ENCODE measurements around the gene PABPC1L. TPM values are rescaled to one million over a fixed set of nuclear protein-coding genes. Genes with fewer than 3 reads are reported as not detected.

Gene PABPC1L
- total and polyA plus RNA-seq, 7 donors: 1.1 to 22.9 (median 4.4) TPM

GRCh38 chr20:44885392-44886265 lies 24.2 kb upstream of the PABPC1L start, which contains the start of gene YWHAB:
YWHAB (plus strand) TSS chr20:44885705; CDS start chr20:44901534, 15,829 bp downstream.
- Histone ChIP-seq H3K36me3 (no peaks in the 10 kb centered on the region), H3K9me3 (no peaks in the 10 kb centered on the region), H3K27ac (peak within 1 kb of the TSS; percentile 96 to 99 (median 98)), H3K4me1 (peaks cover 0 to 49% (median 42%) of the 10 kb centered on the region in 4 donors), H3K4me3 (peak within 1 kb of the TSS; percentile 92 to 99 (median 96)), H3K27me3 (no peaks in the 10 kb centered on the region)
- DNase-seq: peak; percentile 99
- 0 to 1% methylated on average over 88 of the region's 88 CpGs for WGBS, 2 donors
- intact Hi-C loops (cut with DNase I): loop anchor here (5.0 to 10.0 kb wide), 3 partner anchors 77 to 571 kb away; partner anchors contain the start of genes FITM2, TOMM34 and TTPAL
- TF ChIP-seq, protein P1, sequence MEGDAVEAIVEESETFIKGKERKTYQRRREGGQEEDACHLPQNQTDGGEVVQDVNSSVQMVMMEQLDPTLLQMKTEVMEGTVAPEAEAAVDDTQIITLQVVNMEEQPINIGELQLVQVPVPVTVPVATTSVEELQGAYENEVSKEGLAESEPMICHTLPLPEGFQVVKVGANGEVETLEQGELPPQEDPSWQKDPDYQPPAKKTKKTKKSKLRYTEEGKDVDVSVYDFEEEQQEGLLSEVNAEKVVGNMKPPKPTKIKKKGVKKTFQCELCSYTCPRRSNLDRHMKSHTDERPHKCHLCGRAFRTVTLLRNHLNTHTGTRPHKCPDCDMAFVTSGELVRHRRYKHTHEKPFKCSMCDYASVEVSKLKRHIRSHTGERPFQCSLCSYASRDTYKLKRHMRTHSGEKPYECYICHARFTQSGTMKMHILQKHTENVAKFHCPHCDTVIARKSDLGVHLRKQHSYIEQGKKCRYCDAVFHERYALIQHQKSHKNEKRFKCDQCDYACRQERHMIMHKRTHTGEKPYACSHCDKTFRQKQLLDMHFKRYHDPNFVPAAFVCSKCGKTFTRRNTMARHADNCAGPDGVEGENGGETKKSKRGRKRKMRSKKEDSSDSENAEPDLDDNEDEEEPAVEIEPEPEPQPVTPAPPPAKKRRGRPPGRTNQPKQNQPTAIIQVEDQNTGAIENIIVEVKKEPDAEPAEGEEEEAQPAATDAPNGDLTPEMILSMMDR (IDR thresholded peaks at IDR 0.05): peak in 1 of 4 experiments; percentile 26
- TF ChIP-seq EP300 (IDR thresholded peaks at IDR 0.05): no peak
- peak; percentile 69 to 80 for TF ChIP-seq POLR2A (IDR thresholded peaks at IDR 0.05)
- TF ChIP-seq POLR2AphosphoS5 (IDR thresholded peaks at IDR 0.05): peak; percentile 45 to 89 (median 86)

- H3K4me1 ChIP-seq: peaks cover 0 to 56% (median 45%) of the 10 kb centered on the region in 4 donors
- no peak for DNase-seq
- peak overlapping the region; percentile 92 to 99 (median 96) for H3K4me3 ChIP-seq
- TF ChIP-seq POLR2A (IDR thresholded peaks at IDR 0.05) (no peak), EP300 (IDR thresholded peaks at IDR 0.05) (no peak)
- TF ChIP-seq, protein P1 (IDR thresholded peaks at IDR 0.05): peak in 1 of 4 experiments; percentile 2
- intact Hi-C loops (cut with DNase I): loop anchor here (5.0 to 10.0 kb wide), 3 partner anchors 76 to 571 kb away; partner anchors contain the start of genes FITM2, TOMM34 and TTPAL
- no peaks in the 10 kb centered on the region for H3K36me3 ChIP-seq
- 0 to 1% methylated on average over 8 of the region's 8 CpGs for WGBS, 2 donors
- H3K27ac ChIP-seq: peak overlapping the region; percentile 96 to 99 (median 98)
- H3K9me3 ChIP-seq: no peaks in the 10 kb centered on the region
- H3K27me3 ChIP-seq: no peaks in the 10 kb centered on the region
Observed at GRCh38 chr20:44886266-44886651, 23.6 kb upstream of the PABPC1L start.

GRCh38 chr20:44886828-44887227 lies 23.0 kb upstream of the PABPC1L start:
- peaks cover 0 to 59% (median 48%) of the 10 kb centered on the region in 4 donors for H3K4me1 ChIP-seq
- WGBS, 2 donors: 1 to 3% methylated on average over 2 of the region's 2 CpGs
- H3K27ac ChIP-seq: peak overlapping the region; percentile 96 to 99 (median 98)
- H3K27me3 ChIP-seq: no peaks in the 10 kb centered on the region
- no peaks in the 10 kb centered on the region for H3K36me3 ChIP-seq
- H3K9me3 ChIP-seq: no peaks in the 10 kb centered on the region
- peak overlapping the region; percentile 92 to 99 (median 96) for H3K4me3 ChIP-seq
- TF ChIP-seq POLR2AphosphoS5 (IDR thresholded peaks at IDR 0.05) (no peak), EP300 (IDR thresholded peaks at IDR 0.05) (no peak), POLR2A (IDR thresholded peaks at IDR 0.05) (no peak)
- TF ChIP-seq, protein P1 (IDR thresholded peaks at IDR 0.05): no peak
- DNase-seq: no peak
- intact Hi-C loops (cut with DNase I): loop anchor here (5.0 to 10.0 kb wide), 3 partner anchors 75 to 572 kb away; partner anchors contain the start of genes FITM2, TOMM34 and TTPAL

- intact Hi-C loops (cut with DNase I): loop anchor here (5.0 to 10.0 kb wide), 3 partner anchors 75 to 573 kb away; partner anchors contain the start of genes FITM2, TOMM34 and TTPAL
Observed at GRCh38 chr20:44887466-44887865, 22.4 kb upstream of the PABPC1L start.

More at GRCh38 chr20:44887466-44887865, 22.4 kb upstream of the PABPC1L start:
- no peaks in the 10 kb centered on the region for H3K36me3 ChIP-seq
- H3K27ac ChIP-seq: no peak overlapping the region
- no peaks in the 10 kb centered on the region for H3K27me3 ChIP-seq
- no peak for DNase-seq
- H3K9me3 ChIP-seq: no peaks in the 10 kb centered on the region
- 48 to 61% methylated on average over 4 of the region's 4 CpGs for WGBS, 2 donors
- TF ChIP-seq, protein P1 (IDR thresholded peaks at IDR 0.05): no peak
- TF ChIP-seq POLR2AphosphoS5 (IDR thresholded peaks at IDR 0.05) (no peak), EP300 (IDR thresholded peaks at IDR 0.05) (no peak), POLR2A (IDR thresholded peaks at IDR 0.05) (no peak)
- peak overlapping the region in 2 of 4 donors; percentile 95 to 98 for H3K4me3 ChIP-seq
- H3K4me1 ChIP-seq: peaks cover 0 to 60% (median 49%) of the 10 kb centered on the region in 4 donors

Data from sigmoid colon (tissue), 7 donors.